ENCODE measurements around the gene TRMU.

The TRMU gene

GRCh38 chr22:46354993-46355305 is 19.4 kb downstream of the TRMU start:
- H3K27ac ChIP-seq, result no peak overlapping the region
- no peak for TF ChIP-seq ZFX (IDR thresholded peaks at IDR 0.05)
- TF ChIP-seq, protein P1, sequence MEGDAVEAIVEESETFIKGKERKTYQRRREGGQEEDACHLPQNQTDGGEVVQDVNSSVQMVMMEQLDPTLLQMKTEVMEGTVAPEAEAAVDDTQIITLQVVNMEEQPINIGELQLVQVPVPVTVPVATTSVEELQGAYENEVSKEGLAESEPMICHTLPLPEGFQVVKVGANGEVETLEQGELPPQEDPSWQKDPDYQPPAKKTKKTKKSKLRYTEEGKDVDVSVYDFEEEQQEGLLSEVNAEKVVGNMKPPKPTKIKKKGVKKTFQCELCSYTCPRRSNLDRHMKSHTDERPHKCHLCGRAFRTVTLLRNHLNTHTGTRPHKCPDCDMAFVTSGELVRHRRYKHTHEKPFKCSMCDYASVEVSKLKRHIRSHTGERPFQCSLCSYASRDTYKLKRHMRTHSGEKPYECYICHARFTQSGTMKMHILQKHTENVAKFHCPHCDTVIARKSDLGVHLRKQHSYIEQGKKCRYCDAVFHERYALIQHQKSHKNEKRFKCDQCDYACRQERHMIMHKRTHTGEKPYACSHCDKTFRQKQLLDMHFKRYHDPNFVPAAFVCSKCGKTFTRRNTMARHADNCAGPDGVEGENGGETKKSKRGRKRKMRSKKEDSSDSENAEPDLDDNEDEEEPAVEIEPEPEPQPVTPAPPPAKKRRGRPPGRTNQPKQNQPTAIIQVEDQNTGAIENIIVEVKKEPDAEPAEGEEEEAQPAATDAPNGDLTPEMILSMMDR (conservative IDR thresholded peaks at IDR 0.05), result no peak

GRCh38 chr22:46355369-46355995 is 20.0 kb downstream of the TRMU start:
- no peak overlapping the region for H3K27ac ChIP-seq
- TF ChIP-seq ZFX (IDR thresholded peaks at IDR 0.05), result no peak
- TF ChIP-seq, protein P1 (conservative IDR thresholded peaks at IDR 0.05), result peak; percentile 91

- TF ChIP-seq, protein P1 (conservative IDR thresholded peaks at IDR 0.05), result no peak
- H3K27ac ChIP-seq, result no peak overlapping the region
Measured at GRCh38 chr22:46355996-46356471, 20.5 kb downstream of the TRMU start.

GRCh38 chr22:46356496-46357480 is 21.3 kb downstream of the TRMU start:
- no peak overlapping the region for H3K27ac ChIP-seq
- no peak for TF ChIP-seq ZFX (IDR thresholded peaks at IDR 0.05)
- TF ChIP-seq, protein P1 (conservative IDR thresholded peaks at IDR 0.05), result no peak

DNA sequence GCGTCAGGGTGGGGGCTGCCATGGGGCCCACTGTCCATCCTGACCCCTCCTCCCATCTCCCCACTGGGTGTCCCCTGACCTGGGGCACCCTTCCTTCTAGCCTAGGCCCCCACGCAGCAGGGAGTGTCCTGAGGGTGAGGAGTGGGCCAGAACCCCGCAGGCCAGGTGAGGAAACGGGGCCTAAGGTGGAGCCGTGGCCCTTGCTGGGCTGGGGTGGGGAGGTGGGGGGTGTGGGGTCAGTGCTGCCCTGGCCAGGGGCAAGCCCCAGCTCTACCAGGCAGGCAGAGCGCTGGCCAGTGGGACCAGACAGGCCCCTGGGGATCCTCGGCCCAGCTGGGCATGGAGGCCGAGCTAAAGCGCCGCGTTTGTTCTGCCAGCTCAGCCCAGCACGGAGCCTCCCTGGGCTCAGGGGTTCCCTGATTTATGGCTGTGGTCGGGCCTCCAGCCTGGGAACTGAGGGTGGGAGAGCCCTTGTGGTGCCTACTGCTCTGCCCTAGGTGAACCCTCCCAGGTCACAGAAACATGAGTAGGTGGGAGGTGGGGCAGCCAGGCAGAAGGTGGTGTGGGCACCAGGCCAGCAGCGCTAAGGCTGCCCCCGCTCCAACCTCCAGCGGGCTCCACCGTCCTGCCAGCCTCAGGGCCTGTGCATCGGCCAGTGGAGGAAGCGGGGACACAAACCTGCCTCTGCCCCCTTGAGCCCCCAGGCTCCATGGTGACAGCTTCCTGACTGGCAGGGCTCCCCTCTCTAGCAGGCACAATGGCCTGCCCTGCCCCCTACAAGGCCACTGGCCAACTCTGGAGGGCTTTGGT is 22.4 kb downstream of the TRMU start:
- TF ChIP-seq, protein P1 (conservative IDR thresholded peaks at IDR 0.05), result no peak
- TF ChIP-seq ZFX (IDR thresholded peaks at IDR 0.05), result no peak
- no peak overlapping the region for H3K27ac ChIP-seq

GRCh38 chr22:46358766-46359165 is 23.3 kb downstream of the TRMU start:
- no peak for TF ChIP-seq ZFX (IDR thresholded peaks at IDR 0.05)
- TF ChIP-seq, protein P1 (conservative IDR thresholded peaks at IDR 0.05), result no peak
- H3K27ac ChIP-seq, result no peak overlapping the region
